Neural progenitor cell (in vitro differentiated cells): ENCODE measurements around the gene GAB1. TPM values are rescaled to one million over a fixed set of nuclear protein-coding genes. Genes with fewer than 3 reads are reported as not detected.

Source experiments
- DNase-seq: peaks from one replicate; pipeline ENCODE4 v3.0.0-alpha.2; 2016; ENCODE audit warnings: low spot score
- H2AFZ ChIP-seq: fragments of 200-600 bp; sonication (generic); replicated peaks from 2 replicates; pipeline ENCODE4 v1.6.1; 2016; ENCODE audit warnings: antibody characterized with exemption
- H3F3A ChIP-seq: fragments of 200-600 bp; sonication (generic); 2 replicates; pipeline ENCODE4 v1.6.1; 2016; ENCODE audit warnings: antibody characterized with exemption, low read depth
- H3K27ac ChIP-seq: fragments of 200-600 bp; sonication (generic); 2 replicates; pipeline ENCODE4 v1.5.1; 2016; ENCODE audit warnings: mild to moderate bottlenecking
- H3K27me3 ChIP-seq: fragments of 200-600 bp; sonication (generic); 2 replicates; pipeline ENCODE4 v1.6.1; 2016; ENCODE audit warnings: mild to moderate bottlenecking, moderate library complexity
- H3K36me3 ChIP-seq: fragments of 200-600 bp; sonication (generic); 2 replicates; pipeline ENCODE4 v1.5.1; 2016
- H3K4me1 ChIP-seq: fragments of 200-600 bp; sonication (generic); 2 replicates; pipeline ENCODE4 v1.6.1; 2016; ENCODE audit warnings: mixed run types
- H3K4me2 ChIP-seq: fragments of 200-600 bp; sonication (generic); 2 replicates; pipeline ENCODE4 v1.6.1; 2016
- H3K4me3 ChIP-seq: fragments of 200-600 bp; sonication (generic); 2 replicates; pipeline ENCODE4 v1.5.1; 2016
- H3K79me2 ChIP-seq: fragments of 200-600 bp; sonication (generic); 2 replicates; pipeline ENCODE4 v1.6.1; 2016; ENCODE audit warnings: low read depth
- H3K9ac ChIP-seq: fragments of 200-600 bp; sonication (generic); 2 replicates; pipeline ENCODE4 v1.6.1; 2016
- H3K9me3 ChIP-seq: fragments of 200-600 bp; sonication (generic); 2 replicates; pipeline ENCODE4 v1.5.1; 2016; ENCODE audit warnings: low read depth
- H4K20me1 ChIP-seq: fragments of 200-600 bp; sonication (generic); 2 replicates; pipeline ENCODE4 v1.6.1; 2016; ENCODE audit warnings: low read depth
- H3K27ac Mint-ChIP-seq: 3 replicates; pipeline ENCODE4 v1.8.0; 2021; ENCODE audit warnings: mixed read lengths
- H3K27me3 Mint-ChIP-seq: 2 replicates; pipeline ENCODE4 v1.8.0; 2022; ENCODE audit warnings: low read depth, mild to moderate bottlenecking, inconsistent platforms, moderate library complexity, mixed read lengths; ENCODE audit not compliant: insufficient read depth
- H3K36me3 Mint-ChIP-seq: 3 replicates; pipeline ENCODE4 v1.8.0; 2021; ENCODE audit warnings: mixed read lengths
- H3K4me1 Mint-ChIP-seq: 3 replicates; pipeline ENCODE4 v1.8.0; 2021; ENCODE audit warnings: mixed read lengths
- H3K4me3 Mint-ChIP-seq: 3 replicates; pipeline ENCODE4 v1.8.0; 2021; ENCODE audit warnings: mild to moderate bottlenecking, moderate library complexity, mixed read lengths
- H3K9me3 Mint-ChIP-seq: 3 replicates; pipeline ENCODE4 v1.8.0; 2020; ENCODE audit warnings: mixed read lengths
- CTCF ChIP-seq: fragments of 200-600 bp; sonication (generic); IDR thresholded peaks from 2 replicates; pipeline ENCODE4 v1.5.1; 2017; ENCODE audit warnings: antibody characterized with exemption, mild to moderate bottlenecking
- EZH2 ChIP-seq: fragments of 200-600 bp; sonication (generic); IDR thresholded peaks from 2 replicates; pipeline ENCODE4 v1.6.1; 2017; ENCODE audit warnings: antibody characterized with exemption, mild to moderate bottlenecking, moderate library complexity
- EZH2phosphoT487 ChIP-seq: fragments of 200-600 bp; sonication (generic); IDR thresholded peaks from 2 replicates; pipeline ENCODE4 v1.6.1; 2017; ENCODE audit warnings: antibody characterized with exemption
- total RNA-seq: library from RNA; depleted of rRNA; stranded (reverse); fragments of >200 nt; gene quantifications from 2 replicates; pipeline ENCODE4 v1.2.3, GENCODE V29; 2015; ENCODE audit warnings: low replicate concordance

Gene GAB1
- total RNA-seq, 1 donor from 2014 or later = 31.3 TPM

GRCh38 chr4:143367863-143368262 lies 31.2 kb downstream of the GAB1 start:
- Histone ChIP-seq H3K36me3 (no peaks in the 10 kb centered on the region), H3K4me2 (no peak overlapping the region), H3K27me3 (no peaks in the 10 kb centered on the region), H3K27ac (no peak overlapping the region), H2AFZ (no peak overlapping the region), H4K20me1 (no peaks in the 10 kb centered on the region), H3K9me3 (no peaks in the 10 kb centered on the region), H3K4me1 (no peaks in the 10 kb centered on the region), H3K4me3 (no peak overlapping the region), H3F3A (no peaks in the 10 kb centered on the region), H3K9ac (no peak overlapping the region), H3K79me2 (peaks cover 23% of the 10 kb centered on the region)
- no peak for TF ChIP-seq EZH2
- TF ChIP-seq EZH2phosphoT487 = no peak
- no peak for TF ChIP-seq CTCF
- H3K4me3 Mint-ChIP-seq = no peak overlapping the region
- peaks cover 13% of the 10 kb centered on the region for H3K9me3 Mint-ChIP-seq
- H3K36me3 Mint-ChIP-seq = peaks cover 10% of the 10 kb centered on the region
- no peaks in the 10 kb centered on the region for H3K27me3 Mint-ChIP-seq
- peaks cover 3% of the 10 kb centered on the region for H3K4me1 Mint-ChIP-seq
- H3K27ac Mint-ChIP-seq = no peak overlapping the region
- no peak for DNase-seq

- DNase-seq = no peak
- no peaks in the 10 kb centered on the region for H3K27me3 ChIP-seq
- peaks cover 2% of the 10 kb centered on the region for H4K20me1 ChIP-seq
- H3K27me3 Mint-ChIP-seq = no peaks in the 10 kb centered on the region
- peaks cover 11% of the 10 kb centered on the region for H3K9me3 Mint-ChIP-seq
- no peak for TF ChIP-seq EZH2
- TF ChIP-seq CTCF = no peak
- peaks cover 8% of the 10 kb centered on the region for H3K36me3 Mint-ChIP-seq
- H3K4me2 ChIP-seq = no peak overlapping the region
- no peaks in the 10 kb centered on the region for H3K4me1 ChIP-seq
- H3K9ac ChIP-seq = no peak overlapping the region
- H3F3A ChIP-seq = no peaks in the 10 kb centered on the region
- H3K27ac Mint-ChIP-seq = no peak overlapping the region
- no peak overlapping the region for H3K27ac ChIP-seq
- H2AFZ ChIP-seq = no peak overlapping the region
- H3K36me3 ChIP-seq = no peaks in the 10 kb centered on the region
- peaks cover 26% of the 10 kb centered on the region for H3K79me2 ChIP-seq
- no peak overlapping the region for H3K4me3 ChIP-seq
- H3K4me1 Mint-ChIP-seq = peaks cover under 1% of the 10 kb centered on the region
- no peak overlapping the region for H3K4me3 Mint-ChIP-seq
- no peaks in the 10 kb centered on the region for H3K9me3 ChIP-seq
Observed at GRCh38 chr4:143369552-143369951, 32.9 kb downstream of the GAB1 start.

GRCh38 chr4:143372093-143372915 lies 35.6 kb downstream of the GAB1 start:
- Histone ChIP-seq H3K4me3 (no peak overlapping the region), H3K9me3 (no peaks in the 10 kb centered on the region), H3K4me2 (no peak overlapping the region), H3K79me2 (peaks cover 10% of the 10 kb centered on the region), H3K4me1 (no peaks in the 10 kb centered on the region), H3K27ac (no peak overlapping the region), H4K20me1 (peaks cover 22% of the 10 kb centered on the region), H2AFZ (no peak overlapping the region), H3K27me3 (no peaks in the 10 kb centered on the region), H3F3A (no peaks in the 10 kb centered on the region), H3K36me3 (no peaks in the 10 kb centered on the region), H3K9ac (no peak overlapping the region)
- no peak overlapping the region for H3K27ac Mint-ChIP-seq
- no peak for DNase-seq
- peaks cover 5% of the 10 kb centered on the region for H3K36me3 Mint-ChIP-seq
- peaks cover 17% of the 10 kb centered on the region for H3K4me1 Mint-ChIP-seq
- H3K4me3 Mint-ChIP-seq = no peak overlapping the region
- peaks cover 8% of the 10 kb centered on the region for H3K9me3 Mint-ChIP-seq
- TF ChIP-seq EZH2phosphoT487 (no peak), EZH2 (no peak), CTCF (no peak)
- H3K27me3 Mint-ChIP-seq = no peaks in the 10 kb centered on the region
